K562 (cell line): ENCODE data around the gene LEPR. TPM values are rescaled to one million over a fixed set of nuclear protein-coding genes. Genes with fewer than 3 reads are reported as not detected.

Experiments
- MAX ChIP-seq: sonication (generic); formaldehyde crosslinking; IDR thresholded peaks from 2 replicates; pipeline ENCODE4 v1.9.0; 2022; ENCODE audit warnings: mild to moderate bottlenecking, missing genetic modification reagents
- MAZ ChIP-seq, 2 experiments: fragments of 450-650 bp in 1 of 2; sonication (generic) in 1 of 2; formaldehyde crosslinking; IDR thresholded peaks in 1 of 2; conservative IDR thresholded peaks in 1 of 2; 2 replicates each; pipeline versions ENCODE4 v1.4.0 to v1.5.0; 2020; ENCODE audit warnings: mild to moderate bottlenecking in 1 of 2, missing genetic modification reagents in 1 of 2
- NR0B1 ChIP-seq: fragments of 450-650 bp; IDR thresholded peaks from one replicate; pipeline ENCODE4 v1.6.1; 2018; ENCODE audit warnings: mild to moderate bottlenecking, moderate library complexity; ENCODE audit not compliant: partially characterized antibody
- PCBP1 ChIP-seq: fragments of 200-400 bp; formaldehyde crosslinking; IDR thresholded peaks from 2 replicates; pipeline ENCODE4 v1.6.1; 2018; ENCODE audit warnings: mild to moderate bottlenecking, low read depth, low read length; ENCODE audit not compliant: poor library complexity, severe bottlenecking
- PHB2 ChIP-seq: fragments of 450-650 bp; IDR thresholded peaks from 2 replicates; pipeline ENCODE4 v1.6.1; 2017; ENCODE audit warnings: low read depth
- PHF20 ChIP-seq: fragments of 450-650 bp; IDR thresholded peaks from 2 replicates; pipeline ENCODE4 v1.6.1; 2018; ENCODE audit not compliant: partially characterized antibody
- POLR2G ChIP-seq: fragments of 200-400 bp; formaldehyde crosslinking; IDR thresholded peaks from 2 replicates; pipeline ENCODE4 v1.6.1; 2017; ENCODE audit warnings: low read depth, mild to moderate bottlenecking, antibody characterized with exemption, low read length, moderate library complexity
- PPARD ChIP-seq: fragments of 250-450 bp; sonication (Bioruptor Pico); IDR thresholded peaks from 2 replicates; pipeline ENCODE4 v1.8.0; 2022; ENCODE audit warnings: inconsistent platforms, mild to moderate bottlenecking, moderate library complexity
- RNF219 ChIP-seq: fragments of 250-450 bp; sonication (Bioruptor Pico); IDR thresholded peaks from 2 replicates; pipeline ENCODE4 v1.5.0; 2022; ENCODE audit warnings: mild to moderate bottlenecking
- TOE1 ChIP-seq, 2 experiments: fragments of 450-650 bp in 1 of 2; sonication (generic) in 1 of 2; formaldehyde crosslinking in 1 of 2; IDR thresholded peaks; 2 replicates each; pipeline versions ENCODE4 v1.7.1 to v1.8.0; 2016 to 2022; ENCODE audit warnings: borderline replicate concordance in 2 of 2, mild to moderate bottlenecking in 2 of 2, antibody characterized with exemption in 1 of 2, inconsistent platforms in 1 of 2, low read depth in 1 of 2, missing genetic modification reagents in 1 of 2, moderate library complexity in 1 of 2
- ZNF766 ChIP-seq: fragments of 200-800 bp; sonication (Bioruptor generic); conservative IDR thresholded peaks from 2 replicates; pipeline ENCODE4 v1.6.1; 2016; ENCODE audit warnings: missing genetic modification characterization, missing compliant biosample characterization
- polyA plus RNA-seq, 8 experiments: library from polyadenylated mRNA; depleted of rRNA in 4 of 8; stranded (reverse) in 5 of 8; unstranded in 3 of 8; fragments of >200 nt; fragmentation: Nextera tagmentation in 2 of 8; fragmentation: Illumina TruSeq in 1 of 8; extraction: Ambion mirVana in 2 of 8; extraction: Trizol in 1 of 8; gene quantifications; 2 replicates each; pipeline versions ENCODE4 v1.2.1 to v1.2.3, GENCODE V29; 2011 to 2014; ENCODE audit warnings: inconsistent platforms in 1 of 8, missing spikeins in 1 of 8
- total RNA-seq, 7 experiments: library from RNA; depleted of rRNA in 6 of 7; stranded (reverse); fragments of >200 nt in 6 of 7; fragmentation: Illumina TruSeq in 2 of 7; extraction: Trizol in 2 of 7; gene quantifications; 2 replicates each; pipeline versions ENCODE4 v1.2.1 to v1.2.3, GENCODE V29; 2011 to 2021; ENCODE audit warnings: low replicate concordance in 1 of 7
- TF ChIP-seq, protein P1 (sequence below): fragments of 150-350 bp; IDR thresholded peaks from 2 replicates; pipeline ENCODE4 v1.6.1; 2014; ENCODE audit warnings: low read depth, mild to moderate bottlenecking, low read length, borderline replicate concordance
- TF ChIP-seq, protein P2 (sequence below): fragments of 450-650 bp; formaldehyde crosslinking; conservative IDR thresholded peaks from 2 replicates; pipeline ENCODE4 v1.4.0; 2022; ENCODE audit warnings: mild to moderate bottlenecking, missing genetic modification characterization
- TF ChIP-seq, protein P3 (sequence below): fragments of 450-650 bp; formaldehyde crosslinking; IDR thresholded peaks from 2 replicates; pipeline ENCODE4 v1.4.0; 2022; ENCODE audit warnings: missing genetic modification characterization

Gene LEPR
- total and polyA plus RNA-seq, 9 of the 15 experiments (the other 6 are each of a cell fraction or from before 2014, with no cell fraction given), result 12.2 to 111 (median 43.1) TPM

DNA sequence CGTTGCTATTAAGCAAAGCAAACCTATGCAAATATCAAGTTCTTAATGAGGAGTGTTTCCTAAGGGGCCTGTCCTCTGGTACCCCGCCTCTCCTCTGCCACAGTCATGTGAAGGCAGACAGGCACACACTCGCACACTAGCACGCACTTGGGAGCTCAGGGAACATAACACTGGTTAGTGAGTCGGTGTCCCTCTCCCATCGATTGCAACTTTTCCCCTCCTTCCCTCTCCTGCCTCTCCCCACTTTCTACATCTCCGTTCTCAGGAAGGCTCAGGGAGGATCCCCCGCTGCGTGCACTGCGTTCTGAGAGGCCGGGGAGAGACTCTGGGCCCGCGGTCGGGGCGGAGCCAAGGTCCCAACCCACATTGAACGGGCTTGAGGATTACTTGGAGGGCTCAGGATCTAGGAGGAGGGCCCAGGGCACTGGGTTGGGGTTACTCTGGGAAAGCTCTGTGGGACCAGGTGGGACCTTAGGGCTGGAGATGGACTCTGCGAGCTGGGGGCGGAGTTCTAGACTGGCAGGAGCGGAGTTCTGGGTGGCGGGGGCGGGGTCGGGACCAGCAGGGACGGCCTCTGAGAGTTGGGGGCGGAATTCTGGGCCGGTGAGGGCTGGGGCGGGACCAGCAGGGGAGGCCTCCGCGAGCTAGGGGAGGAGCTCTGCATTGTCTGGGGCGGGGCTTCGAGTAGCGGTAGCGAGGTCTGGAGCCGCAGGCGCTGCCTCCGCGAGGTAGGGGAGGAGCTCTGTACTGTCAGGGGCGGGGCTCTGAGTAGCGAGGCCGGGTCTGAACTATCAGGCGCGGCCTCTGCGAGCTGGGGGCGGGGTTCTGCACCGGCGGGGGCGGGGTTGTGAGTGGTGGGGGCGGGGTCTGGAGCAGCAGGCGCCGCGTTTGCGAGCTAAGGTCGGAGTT is 533 bp upstream of the LEPR start (continued):
- TF ChIP-seq, protein P1, sequence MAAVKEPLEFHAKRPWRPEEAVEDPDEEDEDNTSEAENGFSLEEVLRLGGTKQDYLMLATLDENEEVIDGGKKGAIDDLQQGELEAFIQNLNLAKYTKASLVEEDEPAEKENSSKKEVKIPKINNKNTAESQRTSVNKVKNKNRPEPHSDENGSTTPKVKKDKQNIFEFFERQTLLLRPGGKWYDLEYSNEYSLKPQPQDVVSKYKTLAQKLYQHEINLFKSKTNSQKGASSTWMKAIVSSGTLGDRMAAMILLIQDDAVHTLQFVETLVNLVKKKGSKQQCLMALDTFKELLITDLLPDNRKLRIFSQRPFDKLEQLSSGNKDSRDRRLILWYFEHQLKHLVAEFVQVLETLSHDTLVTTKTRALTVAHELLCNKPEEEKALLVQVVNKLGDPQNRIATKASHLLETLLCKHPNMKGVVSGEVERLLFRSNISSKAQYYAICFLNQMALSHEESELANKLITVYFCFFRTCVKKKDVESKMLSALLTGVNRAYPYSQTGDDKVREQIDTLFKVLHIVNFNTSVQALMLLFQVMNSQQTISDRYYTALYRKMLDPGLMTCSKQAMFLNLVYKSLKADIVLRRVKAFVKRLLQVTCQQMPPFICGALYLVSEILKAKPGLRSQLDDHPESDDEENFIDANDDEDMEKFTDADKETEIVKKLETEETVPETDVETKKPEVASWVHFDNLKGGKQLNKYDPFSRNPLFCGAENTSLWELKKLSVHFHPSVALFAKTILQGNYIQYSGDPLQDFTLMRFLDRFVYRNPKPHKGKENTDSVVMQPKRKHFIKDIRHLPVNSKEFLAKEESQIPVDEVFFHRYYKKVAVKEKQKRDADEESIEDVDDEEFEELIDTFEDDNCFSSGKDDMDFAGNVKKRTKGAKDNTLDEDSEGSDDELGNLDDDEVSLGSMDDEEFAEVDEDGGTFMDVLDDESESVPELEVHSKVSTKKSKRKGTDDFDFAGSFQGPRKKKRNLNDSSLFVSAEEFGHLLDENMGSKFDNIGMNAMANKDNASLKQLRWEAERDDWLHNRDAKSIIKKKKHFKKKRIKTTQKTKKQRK, result no peak
- TF ChIP-seq TOE1 (IDR thresholded peaks at IDR 0.05; ENCODE audit: borderline replicate concordance) (peak; percentile 73; the same call in 1 of the 2 replicates), TOE1 (CRISPR knock-in tag; IDR thresholded peaks at IDR 0.05; ENCODE audit: borderline replicate concordance, low read depth) (no peak), PHB2 (no peak), PCBP1 (no peak), RNF219 (CRISPR knock-in tag) (no peak), NR0B1 (no peak), PHF20 (peak; percentile 18), PPARD (CRISPR knock-in tag) (no peak), POLR2G (no peak), ZNF766 (peak; percentile 80), MAX (CRISPR knock-in tag) (0 out of 2 replicates have a peak, but pooled peaks have one; percentile 35), MAZ (CRISPR knock-in tag; conservative IDR thresholded peaks at IDR 0.05 in 1 of 2, IDR thresholded peaks at IDR 0.05 in 1 of 2) (peak; percentile 51 to 64; a peak in 3 of 4 replicates)
- TF ChIP-seq, protein P2, sequence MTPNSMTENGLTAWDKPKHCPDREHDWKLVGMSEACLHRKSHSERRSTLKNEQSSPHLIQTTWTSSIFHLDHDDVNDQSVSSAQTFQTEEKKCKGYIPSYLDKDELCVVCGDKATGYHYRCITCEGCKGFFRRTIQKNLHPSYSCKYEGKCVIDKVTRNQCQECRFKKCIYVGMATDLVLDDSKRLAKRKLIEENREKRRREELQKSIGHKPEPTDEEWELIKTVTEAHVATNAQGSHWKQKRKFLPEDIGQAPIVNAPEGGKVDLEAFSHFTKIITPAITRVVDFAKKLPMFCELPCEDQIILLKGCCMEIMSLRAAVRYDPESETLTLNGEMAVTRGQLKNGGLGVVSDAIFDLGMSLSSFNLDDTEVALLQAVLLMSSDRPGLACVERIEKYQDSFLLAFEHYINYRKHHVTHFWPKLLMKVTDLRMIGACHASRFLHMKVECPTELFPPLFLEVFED (CRISPR knock-in tag), result no peak
- TF ChIP-seq, protein P3, sequence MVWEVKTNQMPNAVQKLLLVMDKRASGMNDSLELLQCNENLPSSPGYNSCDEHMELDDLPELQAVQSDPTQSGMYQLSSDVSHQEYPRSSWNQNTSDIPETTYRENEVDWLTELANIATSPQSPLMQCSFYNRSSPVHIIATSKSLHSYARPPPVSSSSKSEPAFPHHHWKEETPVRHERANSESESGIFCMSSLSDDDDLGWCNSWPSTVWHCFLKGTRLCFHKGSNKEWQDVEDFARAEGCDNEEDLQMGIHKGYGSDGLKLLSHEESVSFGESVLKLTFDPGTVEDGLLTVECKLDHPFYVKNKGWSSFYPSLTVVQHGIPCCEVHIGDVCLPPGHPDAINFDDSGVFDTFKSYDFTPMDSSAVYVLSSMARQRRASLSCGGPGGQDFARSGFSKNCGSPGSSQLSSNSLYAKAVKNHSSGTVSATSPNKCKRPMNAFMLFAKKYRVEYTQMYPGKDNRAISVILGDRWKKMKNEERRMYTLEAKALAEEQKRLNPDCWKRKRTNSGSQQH, result peak; percentile 68
